ENCODE data around the gene STAT3.
A peak's percentile ranks its signal among the peaks of the same experiment; 100 is the strongest.
"Not testable (repeated sequence)": the region's sequence is repeated elsewhere in the genome, so short reads cannot be mapped to it uniquely, and the experiment has no call there.

Gene STAT3

DNA sequence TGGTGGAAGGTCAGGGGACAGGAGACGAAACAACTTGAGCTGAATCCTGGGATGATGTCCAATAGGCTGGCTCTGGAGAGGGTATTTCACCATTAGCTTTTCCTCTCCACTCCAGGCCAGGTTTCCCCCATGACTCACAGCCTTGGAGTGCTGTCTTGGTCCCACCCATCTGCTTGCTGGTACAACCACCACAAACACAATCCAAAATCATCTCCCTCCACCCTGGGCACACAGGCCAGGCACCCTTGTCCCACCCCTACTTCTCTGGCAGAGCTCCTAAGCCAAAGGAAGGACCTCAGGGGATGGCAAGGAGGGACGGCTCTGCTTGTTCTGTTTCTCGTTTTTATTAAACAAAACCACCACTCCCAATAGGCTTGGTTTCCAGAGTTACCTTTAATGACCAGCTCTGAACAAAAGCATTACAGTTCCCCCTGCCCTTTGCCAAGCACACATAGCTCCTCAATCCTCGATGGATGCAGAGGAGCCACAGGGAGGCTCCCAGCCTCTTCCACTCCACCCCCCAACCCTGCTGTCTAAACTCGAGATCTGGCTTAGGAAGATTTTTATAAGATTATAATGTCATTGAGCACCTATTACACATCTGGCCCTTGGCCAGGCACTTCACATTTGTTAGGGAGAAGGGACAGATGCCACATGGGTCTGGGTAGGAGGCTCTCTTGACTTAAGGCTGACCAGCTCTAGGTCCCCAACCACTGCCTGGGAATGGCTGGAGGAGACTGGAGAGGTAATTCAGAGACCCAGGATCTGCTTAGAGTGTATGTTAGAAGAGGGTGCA, 21.5 kb upstream of the STAT3 start:
- peak; percentile 92 for DNase-seq (ENCODE audit: low read depth)

DNA sequence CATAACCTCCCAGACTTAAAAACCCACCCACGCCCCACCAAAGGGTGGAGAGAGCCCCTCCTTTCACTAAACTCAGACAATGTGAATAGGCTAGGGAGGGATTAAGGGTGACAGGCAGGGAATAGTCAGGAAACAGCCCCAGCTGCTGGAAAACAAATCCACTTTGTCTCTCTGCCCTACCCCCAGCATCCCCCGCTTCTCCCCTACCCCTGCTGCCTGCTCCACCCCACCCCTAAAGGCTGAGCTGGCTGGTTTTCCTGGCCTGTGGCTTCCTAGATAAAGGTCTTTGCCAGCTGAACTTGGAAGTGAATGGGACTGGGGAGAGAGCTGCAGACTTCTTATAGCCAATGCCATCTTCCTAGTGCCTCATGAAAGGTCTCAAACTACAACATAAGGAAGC, 19.8 kb upstream of the STAT3 start:
- no peak for DNase-seq (ENCODE audit: low read depth)

DNA sequence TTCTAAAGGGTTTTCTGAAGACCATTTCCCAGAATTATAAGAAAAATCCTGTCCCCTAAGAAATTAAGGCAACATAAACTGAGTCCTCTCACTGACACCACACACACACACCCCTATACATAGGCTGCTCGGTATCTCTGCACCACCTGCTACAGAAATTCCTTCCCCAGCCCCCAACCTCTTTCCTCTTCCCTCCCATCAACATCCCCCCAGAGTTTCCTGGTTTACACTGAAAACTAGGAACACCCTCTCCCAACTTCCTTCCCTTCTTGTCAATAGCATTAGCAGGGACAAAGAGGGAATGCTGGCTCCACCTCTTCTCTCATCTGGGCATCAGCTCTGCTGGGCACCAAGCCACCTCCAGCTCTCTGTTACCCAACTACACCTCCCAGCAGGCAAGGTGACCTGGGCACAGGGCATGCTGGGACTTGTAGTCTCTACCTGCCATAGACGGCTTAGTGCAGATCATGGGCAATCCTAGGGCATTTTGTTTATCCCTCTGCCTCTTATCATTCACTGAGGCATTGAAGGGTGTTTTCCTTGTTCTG, 19.1 kb upstream of the STAT3 start:
- DNase-seq (ENCODE audit: low read depth): no peak

DNA sequence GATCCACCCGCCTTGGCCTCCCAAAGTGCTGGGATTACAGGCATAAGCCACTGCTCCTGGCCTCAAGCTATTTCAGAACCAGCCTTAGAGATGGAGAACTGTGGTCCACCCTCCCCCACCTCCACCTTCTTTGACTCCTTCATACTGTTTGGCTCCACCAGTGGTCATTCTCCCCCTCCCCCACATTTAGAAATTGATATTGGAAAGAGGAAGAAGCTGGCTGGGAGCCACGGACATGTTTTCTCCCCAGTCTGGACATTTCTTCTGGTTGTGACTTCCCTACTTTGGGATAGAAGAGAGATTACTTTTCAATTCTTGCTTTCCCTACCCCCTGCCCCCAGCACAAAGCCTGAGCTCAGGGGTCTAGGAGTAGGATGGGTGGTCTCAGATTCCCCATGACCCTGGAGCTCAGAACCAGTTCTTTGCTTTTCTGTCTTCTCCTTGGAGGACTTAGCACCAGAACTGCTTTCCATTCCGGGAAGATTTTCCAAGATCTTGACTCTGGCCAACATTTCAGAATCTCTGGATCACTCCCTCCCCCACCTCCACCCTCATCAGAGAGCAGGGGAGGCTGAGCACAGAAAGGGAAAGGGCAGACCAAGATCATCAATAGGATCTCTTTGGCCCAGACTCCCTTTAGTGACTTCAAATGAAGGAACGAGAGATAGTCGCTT, 18.5 kb upstream of the STAT3 start:
- DNase-seq (ENCODE audit: low read depth): no peak

DNA sequence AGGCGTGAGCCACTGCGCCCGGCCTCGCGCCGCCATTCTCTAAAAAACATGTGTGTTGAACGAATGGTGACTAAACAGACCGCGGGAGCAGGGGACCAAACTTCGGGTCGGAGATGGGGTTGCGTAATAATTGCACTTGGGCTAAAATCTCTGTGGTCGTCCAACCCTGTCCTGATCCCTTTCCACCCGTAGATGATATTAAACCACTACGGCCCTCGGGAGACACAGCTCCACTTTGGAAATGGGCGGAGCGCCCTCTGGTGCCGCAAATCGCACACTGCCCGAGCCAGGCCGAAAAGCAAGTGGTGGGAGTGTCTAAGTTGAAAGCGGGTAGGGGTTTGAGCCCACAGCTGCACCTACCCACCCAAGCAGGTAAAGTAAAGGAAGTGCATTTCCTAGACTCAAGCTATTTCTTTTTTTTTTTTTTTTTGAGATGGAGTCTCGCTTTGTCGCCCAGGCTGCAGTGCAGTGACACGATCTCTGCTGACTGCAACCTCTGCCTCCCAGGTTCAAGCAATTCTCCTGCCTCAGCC, 17.8 kb upstream of the STAT3 start:
- DNase-seq (ENCODE audit: low read depth): peak; percentile 46

DNA sequence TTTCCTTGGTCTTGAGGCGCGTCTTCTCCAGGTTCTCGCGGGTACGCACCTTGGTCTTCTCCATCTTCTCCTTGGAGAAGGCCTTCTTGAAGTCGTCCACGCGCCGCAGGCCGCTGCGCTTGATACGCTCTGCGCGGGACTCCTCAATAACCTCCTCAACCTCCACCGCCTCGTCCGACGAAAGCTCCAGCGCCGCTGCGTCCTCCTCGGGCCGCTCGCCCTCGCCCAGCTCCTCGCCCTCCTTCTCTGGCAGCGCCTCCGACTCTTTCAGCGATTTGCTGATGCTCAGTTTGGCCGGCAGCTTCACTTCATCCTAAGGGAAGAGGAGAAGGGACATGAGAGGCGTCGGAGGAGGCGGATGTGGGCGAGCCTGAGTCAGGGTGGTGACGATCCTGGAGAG, 16.8 kb upstream of the STAT3 start:
- DNase-seq (ENCODE audit: low read depth): no peak

DNA sequence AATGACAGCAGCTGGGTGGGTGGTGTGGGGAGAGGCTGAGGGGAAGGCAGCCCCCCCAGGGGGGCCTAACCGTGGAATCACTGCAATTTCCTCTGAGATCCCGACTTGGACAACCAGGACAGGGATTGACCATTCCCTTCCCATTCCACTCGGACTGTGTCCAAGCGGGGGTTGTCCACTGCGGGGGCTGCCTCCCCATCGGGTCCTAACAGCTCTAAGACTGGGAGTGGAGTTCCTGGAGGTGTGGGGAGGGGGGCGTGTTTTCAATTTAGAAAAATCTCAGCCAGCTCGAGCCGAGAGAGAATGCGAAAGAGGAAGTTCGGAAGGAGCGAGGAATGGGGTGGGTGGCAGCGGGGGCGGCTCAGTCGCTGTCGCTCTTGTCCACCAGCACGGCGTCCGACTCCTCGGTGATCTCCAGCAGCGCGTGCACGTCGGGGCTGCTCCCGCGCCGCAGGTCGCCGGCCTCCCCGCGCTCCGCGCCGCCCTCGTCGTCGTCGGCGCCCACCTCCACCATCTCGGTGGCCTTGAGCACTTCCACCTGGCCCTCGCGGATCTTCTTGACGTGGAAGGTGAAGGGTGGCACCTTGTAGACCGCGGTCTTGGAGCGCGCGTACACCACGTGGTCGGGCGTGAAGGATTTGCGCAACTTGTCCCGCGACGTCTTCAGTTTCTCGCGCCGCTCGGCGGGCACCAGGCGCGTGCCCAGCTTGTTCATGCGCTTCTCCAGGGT, 16.2 kb upstream of the STAT3 start:
- DNase-seq (ENCODE audit: low read depth): no peak

DNA sequence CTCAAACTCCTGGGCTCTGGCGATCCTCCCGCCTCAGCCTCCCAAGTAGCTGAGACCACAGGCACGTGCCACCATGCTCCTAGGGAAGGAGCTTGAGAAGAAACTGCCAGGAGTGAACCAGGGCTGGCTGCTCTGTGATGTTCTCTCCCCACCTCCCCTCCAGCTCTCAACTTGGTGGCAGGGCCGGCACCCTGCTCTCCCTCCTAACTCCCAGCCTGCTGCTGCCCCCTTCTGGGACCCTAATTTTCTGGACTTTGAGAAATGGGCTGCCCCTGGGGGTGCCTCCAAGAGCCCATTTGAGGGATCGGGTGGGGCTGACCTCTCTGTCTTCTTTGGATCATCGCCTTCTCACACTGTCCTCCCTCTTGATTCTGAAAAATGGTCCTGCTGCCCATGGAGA, 14.9 kb upstream of the STAT3 start:
- DNase-seq (ENCODE audit: low read depth): no peak

DNA sequence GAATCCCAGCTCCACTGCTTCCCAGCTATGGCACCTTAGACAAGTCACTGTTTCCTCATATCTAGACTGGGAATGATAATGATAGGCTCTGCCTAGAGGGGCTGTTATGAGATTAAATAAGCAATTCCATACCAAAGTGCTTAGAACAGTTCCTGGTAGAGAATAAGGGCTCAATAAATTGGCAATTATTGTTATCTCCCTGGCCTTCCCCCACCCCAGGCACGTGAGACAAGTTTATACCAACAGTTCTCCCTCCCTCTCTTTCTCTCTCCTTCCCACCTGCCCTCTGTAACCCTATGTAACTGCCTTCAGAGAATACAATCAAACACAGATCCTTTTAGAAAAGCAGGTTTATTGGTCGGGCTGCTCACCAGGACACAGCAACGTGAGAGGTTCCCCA, 13.9 kb upstream of the STAT3 start:
- DNase-seq (ENCODE audit: low read depth): no peak

DNA sequence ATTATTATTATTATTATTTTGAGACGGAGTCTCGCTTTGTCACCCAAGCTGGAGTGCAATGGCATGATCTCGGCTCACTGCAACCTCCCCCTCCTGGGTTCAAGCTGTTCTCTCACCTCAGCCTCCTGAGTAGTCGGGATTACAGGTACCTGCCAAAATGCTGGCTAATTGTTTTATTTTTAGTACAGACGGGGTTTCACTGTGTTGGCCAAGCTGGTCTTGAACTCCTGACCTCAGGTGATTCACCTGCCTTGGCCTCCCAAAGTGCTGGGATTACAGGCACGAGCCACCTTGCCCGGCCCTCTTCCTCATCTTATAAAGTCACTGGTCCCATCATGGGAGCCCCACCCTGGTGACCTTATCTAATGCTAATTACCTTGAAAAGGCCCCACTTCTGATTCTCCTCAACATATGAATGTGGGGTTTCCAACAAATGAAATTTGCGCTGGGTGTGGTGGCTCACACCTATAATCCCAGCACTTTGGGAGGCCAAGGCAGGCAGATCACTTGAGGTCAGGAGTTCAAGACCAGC, 12.7 kb upstream of the STAT3 start:
- DNase-seq (ENCODE audit: low read depth): not testable (repeated sequence)

DNA sequence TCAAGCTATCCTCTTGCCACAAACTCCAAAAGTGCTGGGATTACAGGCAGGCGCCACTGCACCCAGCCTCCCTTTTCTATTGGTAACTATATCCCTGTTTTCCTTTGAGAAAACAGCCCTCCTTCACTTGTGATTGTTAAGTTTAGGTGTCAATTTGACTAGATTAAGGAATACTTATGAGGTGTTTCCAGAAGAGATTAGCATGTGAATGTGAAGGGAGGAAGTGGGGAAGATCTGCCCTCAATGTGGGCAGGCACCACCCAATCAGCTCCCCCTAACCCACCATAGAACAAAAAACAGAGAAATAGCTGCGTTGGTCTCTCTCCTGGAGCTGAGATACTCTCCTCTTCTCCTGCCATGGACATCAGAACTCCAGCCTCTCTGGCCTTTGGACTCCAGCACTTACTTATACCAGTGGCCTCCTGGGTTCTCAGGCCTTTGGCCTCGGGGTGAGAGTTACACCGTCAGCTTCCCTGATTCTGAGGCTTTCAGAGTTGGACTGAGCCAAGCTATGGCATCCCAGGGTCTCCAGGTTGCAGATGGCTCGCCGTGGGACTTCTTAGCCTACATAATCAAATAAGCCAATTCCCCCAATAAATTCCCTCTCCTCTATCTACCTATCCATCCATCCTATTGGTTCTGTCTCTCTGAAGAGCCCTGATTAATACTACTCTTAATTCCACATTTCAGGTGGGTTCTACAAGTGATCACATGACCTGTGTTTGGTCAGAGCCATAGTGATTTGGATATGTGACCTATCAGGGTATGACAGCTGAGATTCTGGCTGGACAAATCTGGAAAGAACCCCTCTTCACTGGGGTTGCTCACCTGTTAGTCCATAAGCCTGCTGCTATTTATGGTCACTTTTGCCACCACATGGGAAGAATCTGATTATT, 12.0 kb upstream of the STAT3 start:
- DNase-seq (ENCODE audit: low read depth): no peak

DNA sequence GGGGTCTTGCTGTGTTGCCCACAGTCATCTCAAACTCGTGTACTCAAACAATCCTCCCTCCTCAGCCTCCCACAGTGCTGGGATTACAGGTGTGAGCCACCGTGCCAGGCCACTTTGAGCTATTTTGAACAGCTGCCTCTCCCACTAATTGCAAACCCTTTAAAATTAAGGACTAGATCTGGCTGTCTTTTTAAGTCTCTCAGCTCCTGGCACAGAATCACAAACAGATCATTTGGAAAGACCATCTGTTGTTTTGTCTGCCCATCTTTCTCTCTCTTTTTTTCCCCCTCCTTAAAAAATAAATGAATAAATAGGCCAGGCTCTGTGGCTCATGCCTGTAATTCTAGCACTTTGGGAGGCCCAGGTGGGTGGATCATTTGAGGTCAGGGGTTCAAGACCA, 10.9 kb upstream of the STAT3 start:
- DNase-seq (ENCODE audit: low read depth): no peak

DNA sequence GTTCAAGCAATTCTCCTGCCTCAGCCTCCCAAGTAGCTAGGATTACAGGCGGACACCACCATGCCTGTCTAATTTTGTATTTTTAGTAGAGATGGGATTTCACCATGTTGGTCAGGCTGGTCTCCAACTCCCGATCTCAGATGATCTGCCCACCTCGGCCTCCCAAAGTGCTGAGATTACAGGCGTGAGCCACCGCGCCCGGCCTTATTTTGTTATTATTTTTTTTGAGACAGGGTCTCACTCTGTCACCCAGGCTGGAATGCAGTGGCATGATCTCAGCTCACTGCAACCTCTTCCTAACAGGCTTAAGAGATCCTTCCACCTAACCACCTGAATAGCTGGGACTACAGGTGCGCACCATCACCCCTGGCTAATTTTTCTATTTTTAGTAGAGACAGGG, 7.4 kb upstream of the STAT3 start:
- not testable (repeated sequence) for DNase-seq (ENCODE audit: low read depth)

DNA sequence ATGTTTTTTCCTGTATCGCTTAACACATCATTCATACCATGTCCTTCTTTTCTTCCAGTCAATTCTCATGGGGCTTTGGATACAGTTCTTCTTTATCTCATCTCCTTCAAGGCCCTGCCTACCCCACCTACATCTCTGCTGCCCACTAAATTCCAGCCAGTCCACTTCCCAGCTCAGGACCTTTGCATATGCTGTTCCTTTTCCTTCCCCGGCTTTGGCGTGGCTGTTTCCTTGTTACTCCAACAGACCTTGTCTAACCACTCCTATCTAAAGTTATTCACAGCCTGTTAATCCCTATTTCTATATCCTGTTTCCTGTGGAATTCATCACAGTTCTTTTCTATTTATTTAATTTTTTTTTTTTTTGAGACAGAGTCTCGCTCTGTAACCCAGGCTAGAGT, 6.6 kb upstream of the STAT3 start:
- DNase-seq (ENCODE audit: low read depth): no peak

DNA sequence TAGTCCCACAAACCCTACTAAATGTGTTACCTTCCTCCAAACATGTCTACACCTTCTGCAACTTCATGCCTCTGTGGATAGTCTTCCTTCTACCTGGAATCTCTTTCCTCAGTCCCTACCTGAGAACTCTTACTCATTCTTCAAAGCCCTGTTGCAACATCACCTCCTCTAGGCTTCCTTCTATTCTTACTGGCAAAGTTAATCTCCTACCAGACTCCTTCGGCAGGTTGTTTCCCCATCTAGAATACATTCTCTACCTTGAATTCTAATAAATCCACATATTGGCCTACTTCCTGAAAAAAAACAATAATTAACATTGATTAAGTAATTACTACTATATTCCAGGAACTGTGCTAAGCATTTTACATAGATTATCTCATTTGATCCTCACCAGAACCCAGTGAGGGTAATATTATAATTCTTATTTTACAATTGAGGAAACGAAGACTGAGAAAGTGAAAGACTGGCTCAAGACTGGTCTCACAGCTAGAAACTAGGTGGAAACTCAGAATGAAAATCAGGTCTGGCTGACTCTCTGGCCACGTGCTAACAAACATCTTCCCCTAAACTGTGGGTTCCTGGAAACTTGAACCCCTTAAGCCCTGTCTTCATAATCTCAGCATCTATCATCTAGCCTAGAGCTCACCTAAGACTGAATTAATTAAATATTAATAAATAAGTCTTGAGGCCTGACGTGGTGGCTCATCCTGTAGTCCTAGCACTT, 4.6 kb upstream of the STAT3 start:
- DNase-seq (ENCODE audit: low read depth): no peak

DNA sequence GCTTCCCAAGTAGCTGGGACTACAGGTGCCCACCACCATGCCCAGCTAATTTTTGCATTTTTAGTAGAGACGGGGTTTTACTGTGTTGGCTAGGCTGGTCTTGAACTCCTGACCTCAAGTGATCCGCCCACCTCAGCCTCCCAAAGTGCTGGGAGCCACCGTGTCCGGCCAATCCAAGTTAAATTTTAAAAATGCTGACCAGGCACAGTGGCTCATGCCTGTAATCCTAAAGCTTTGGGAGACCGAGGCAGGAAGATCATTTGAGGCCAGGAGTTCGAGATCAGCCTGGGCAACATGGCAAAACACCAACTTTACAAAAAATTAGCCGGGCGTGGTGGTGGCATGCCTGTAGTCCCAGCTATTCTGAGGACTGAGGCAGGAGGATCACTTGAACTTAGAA, 3.2 kb upstream of the STAT3 start:
- DNase-seq (ENCODE audit: low read depth): not testable (repeated sequence)

DNA sequence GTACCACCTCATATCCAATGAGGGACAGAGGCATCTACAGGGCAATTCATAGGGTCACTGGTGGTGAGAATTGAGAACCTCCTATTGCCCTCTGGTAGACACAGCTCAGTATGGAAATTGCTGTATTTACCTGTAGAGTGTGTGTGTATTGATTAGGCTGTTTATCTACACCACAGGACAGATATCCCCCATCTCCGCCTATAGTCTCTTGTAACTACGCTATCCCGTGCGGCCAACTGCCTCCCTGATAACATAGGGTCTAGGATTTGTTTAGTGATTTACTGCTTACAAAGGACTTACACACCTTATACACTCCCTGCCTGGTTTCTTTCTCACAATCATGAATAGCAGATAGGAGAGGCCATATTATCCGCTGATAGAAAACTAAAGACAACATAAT, 1.7 kb upstream of the STAT3 start:
- no peak for DNase-seq (ENCODE audit: low read depth)

DNA sequence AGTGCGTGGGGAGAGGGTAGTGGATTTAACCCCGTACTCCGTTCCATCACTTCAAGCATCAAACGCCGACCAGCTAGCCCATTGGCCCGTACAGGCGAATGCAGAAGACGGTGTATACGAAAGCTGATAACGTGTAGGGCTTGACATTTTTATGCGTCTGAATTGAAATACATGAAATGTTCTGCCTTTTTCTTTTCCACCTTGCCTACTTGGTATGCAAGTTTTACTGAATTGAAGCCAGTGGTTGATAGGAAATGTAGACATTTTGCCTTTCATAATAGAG, 834 bp upstream of the STAT3 start:
- DNase-seq (ENCODE audit: low read depth): no peak

DNA sequence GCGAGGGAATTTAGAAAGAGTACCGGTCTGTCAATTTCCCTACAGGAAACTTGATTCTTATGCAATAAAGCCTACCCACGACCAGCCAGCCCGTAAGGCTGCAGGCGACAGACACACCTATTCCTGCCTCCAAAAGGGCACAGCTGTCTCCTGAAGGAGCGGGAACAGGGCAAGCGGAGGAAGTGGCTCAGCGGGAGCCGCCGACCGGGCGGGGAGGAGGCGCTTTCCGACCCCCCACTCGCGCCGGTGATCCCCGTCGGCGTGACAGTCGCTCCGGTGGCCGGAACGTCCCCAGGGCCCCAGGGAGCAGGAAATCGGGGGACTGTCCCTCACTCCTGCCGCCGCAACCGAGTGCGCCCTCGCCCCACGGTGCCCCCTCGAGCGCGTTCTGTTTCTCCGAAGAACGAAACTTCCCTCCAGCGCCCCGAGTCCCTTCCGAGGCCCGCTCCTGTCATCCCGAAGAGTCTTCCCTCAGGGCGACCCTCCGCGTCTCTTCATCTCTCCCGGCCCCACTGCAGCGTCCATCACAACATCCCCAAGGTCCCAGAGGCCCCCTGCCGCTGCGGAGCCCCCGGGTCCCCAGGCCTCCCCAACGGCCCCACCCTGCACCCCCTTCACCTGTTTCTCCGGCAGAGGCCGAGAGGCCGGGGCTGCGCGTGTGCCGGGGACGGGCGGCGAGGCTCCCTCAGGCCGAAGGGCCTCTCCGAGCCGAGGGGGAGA, 421 bp downstream of the STAT3 start:
- no peak for DNase-seq (ENCODE audit: low read depth)

Data from fibroblast of the conjunctiva (primary cell).